ENCODE measurements around the gene FOXO6. TPM values are rescaled to one million over a fixed set of nuclear protein-coding genes. Genes with fewer than 3 reads are reported as not detected.

Gene FOXO6
- polyA plus RNA-seq, 4 donors = 0.34 to 4.1 TPM; not detected in 2

Other genes with a start within 250 kb of the FOXO6 start
- gene SCMH1, start 119.1 kb upstream of the FOXO6 start, polyA plus RNA-seq = 10 to 100 TPM; 14.5 to 44.7 (median 22.9) TPM
- 10 to 100 TPM in 2 of 4 donors, 1 to 10 TPM in 2; 1.0 to 22.8 (median 9.5) TPM for gene EDN2, start 123.2 kb downstream of the FOXO6 start, polyA plus RNA-seq